Brain pericyte (primary cell): ENCODE data around the gene ZNF749.
A peak's percentile ranks its signal among the peaks of the same experiment; 100 is the strongest.

Experiments
- DNase-seq: peaks from one replicate; pipeline ENCODE4 v3.0.0-alpha.2; 2012; ENCODE audit warnings: low read depth, low spot score

Gene ZNF749

DNA sequence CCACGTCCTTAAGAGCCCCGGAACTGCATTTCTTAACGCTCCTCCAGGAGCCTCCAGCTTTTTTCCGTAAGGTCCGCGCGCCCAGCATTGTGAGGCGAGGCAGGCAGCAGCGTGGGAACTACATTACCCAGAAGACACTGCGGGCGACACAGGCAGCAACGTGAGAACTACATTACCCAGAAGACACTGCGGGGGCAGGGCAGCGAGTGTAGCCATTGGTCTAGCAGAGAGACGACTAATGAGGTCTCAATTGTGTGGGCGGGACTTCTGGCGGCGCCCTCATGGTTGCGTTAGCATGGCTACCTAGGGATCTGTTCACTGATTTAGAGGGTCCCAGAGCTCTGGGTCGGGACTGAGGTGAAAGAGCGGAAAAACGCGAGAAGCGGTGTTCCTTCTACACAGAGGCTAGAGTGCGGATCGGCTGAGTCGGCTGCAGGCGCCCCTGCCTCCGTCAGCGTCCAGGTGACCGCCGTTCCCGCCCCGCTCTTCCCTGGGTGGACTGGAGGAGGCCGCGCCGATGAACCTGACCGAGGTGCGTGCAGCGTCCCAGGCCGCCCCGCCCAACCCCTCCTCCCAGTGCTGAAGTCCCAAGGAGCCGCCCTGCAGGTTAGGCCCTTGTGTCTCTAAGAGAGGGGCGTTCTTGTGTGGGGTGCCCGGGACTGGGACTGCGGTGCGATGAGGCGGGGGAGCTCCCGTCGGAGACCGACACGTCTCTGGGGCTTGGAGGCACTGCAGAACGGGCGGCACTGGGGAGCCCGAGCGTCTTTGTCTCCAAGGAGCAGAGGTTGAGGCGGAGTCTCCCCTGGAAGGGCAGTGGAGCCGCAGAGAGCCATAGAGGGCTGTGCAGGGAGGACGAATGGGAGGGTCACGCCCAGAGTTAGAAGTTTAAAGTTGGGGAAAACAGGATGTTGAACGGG lies at the start of gene ZNF749:
TSS of gene ZNF749 (plus strand) at position 264 of the 917 bp plus-strand sequence. CDS start at position 518, 254 bp downstream.
- DNase-seq: peak; percentile 87

- DNase-seq: no peak
Observed at GRCh38 chr19:57389194-57389729, 45.9 kb upstream of the ZNF749 start.

- DNase-seq: peak; percentile 98
Observed at GRCh38 chr19:57389730-57390598, 45.2 kb upstream of the ZNF749 start, which contains the start of gene ZNF548. ZNF548 (plus strand) TSS chr19:57389854; CDS start chr19:57390100, 246 bp downstream.

DNA sequence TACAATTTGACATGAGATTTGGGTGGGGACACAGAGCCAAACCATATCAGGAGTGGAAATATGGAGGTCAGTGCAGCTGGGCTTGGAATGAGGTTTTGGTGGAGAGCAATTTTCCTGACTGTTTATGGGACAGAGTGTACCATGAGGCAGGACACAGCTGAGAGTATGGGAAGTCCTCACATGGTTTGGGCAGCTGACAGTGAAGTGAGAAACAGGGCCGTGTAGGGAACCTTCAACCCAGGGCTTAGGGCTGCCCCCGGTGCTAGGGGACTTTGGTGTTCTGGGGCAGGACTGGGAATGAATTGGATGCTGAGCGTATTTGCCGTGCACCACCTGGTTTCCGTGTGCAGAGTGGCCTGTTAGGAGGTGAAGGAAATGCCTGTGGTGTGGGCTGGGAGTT lies 39.4 kb upstream of the ZNF749 start:
- no peak for DNase-seq

- no peak for DNase-seq
Observed at GRCh38 chr19:57398868-57399267, 36.3 kb upstream of the ZNF749 start.

GRCh38 chr19:57403737-57404563 lies 31.2 kb upstream of the ZNF749 start:
- DNase-seq: no peak

- no peak for DNase-seq
Observed at GRCh38 chr19:57406516-57407123, 28.5 kb upstream of the ZNF749 start.

GRCh38 chr19:57410877-57411671 lies 24.1 kb upstream of the ZNF749 start, which contains the start of gene ZNF17:
ZNF17 (plus strand) TSS chr19:57411161; CDS start chr19:57413616, 2,455 bp downstream.
- DNase-seq: peak; percentile 71

GRCh38 chr19:57419439-57419838 lies 15.7 kb upstream of the ZNF749 start:
- DNase-seq: no peak

DNA sequence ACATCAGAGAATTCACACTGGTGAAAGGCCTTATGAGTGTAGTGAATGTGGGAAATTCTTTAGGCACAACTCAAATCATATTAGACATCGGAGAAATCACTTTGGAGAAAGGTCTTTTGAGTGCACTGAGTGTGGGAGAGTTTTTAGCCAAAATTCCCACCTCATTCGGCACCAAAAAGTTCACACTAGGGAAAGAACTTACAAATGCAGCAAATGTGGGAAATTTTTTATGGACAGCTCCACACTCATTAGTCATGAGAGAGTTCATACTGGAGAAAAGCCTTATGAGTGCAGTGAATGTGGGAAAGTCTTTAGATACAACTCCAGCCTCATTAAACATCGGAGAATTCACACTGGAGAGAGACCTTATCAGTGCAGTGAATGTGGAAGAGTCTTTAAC lies 14.1 kb upstream of the ZNF749 start:
- no peak for DNase-seq

DNA sequence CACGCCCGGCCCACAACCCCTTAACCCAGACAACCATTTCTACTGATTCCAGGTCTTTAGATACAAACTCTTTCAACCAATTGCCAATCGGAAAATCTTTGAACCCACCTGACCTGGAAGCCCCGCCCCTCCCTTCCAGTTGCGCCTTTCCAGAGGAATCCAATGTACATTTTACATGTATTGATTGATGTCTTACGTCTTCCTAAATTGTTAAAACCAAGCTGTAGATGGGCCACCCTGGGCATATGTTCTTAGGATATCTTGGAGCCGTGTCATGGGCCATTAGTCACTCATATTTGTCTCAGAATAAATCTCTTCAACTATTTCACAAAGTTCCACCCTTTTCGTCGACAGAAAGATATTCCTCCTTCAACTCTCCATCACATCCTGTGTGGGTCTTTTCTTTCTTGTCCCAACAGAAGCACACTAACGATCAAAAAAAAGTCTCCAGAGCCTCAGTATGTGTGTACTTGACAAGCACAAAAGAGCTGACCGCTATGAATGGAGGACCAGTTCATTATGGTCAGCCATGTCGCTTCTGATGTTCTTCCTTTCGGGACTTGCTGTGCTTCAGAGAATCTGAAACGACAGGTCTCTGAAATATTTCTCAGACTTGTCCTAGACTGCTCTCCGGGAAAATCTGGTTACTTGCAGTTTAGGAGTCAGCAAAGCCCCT lies 601 bp upstream of the ZNF749 start:
- no peak for DNase-seq

- no peak for DNase-seq
Observed at GRCh38 chr19:57436417-57436816, 1.3 kb downstream of the ZNF749 start.

GRCh38 chr19:57437931-57438330 lies 2.8 kb downstream of the ZNF749 start:
- DNase-seq: no peak

GRCh38 chr19:57438925-57439324 lies 3.8 kb downstream of the ZNF749 start:
- DNase-seq: no peak

GRCh38 chr19:57441979-57442752 lies 7.0 kb downstream of the ZNF749 start:
- no peak for DNase-seq

- DNase-seq: no peak
Observed at GRCh38 chr19:57443121-57443696, 8.1 kb downstream of the ZNF749 start.

GRCh38 chr19:57452307-57452706 lies 17.2 kb downstream of the ZNF749 start:
- DNase-seq: no peak
